MM.1S (cell line): ENCODE measurements around the gene MED27.

Experiments
- CTCF ChIP-seq: fragments of 300-600 bp; sonication (generic); IDR thresholded peaks from 2 replicates; pipeline ENCODE4 v1.5.1; 2016; ENCODE audit warnings: antibody characterized with exemption, low read length, mixed read lengths
- EZH2 ChIP-seq: fragments of 300-600 bp; sonication (generic); optimal IDR thresholded peaks from 2 replicates; pipeline ENCODE3; 2017; ENCODE audit warnings: low read depth, mild to moderate bottlenecking, antibody characterized with exemption, low read length, mixed read lengths
- EZH2phosphoT487 ChIP-seq: fragments of 300-600 bp; sonication (generic); IDR thresholded peaks from 2 replicates; pipeline ENCODE4 v1.6.1; 2018; ENCODE audit warnings: antibody characterized with exemption, low read length

- TF ChIP-seq CTCF = no peak
- TF ChIP-seq EZH2 = no peak
- no peak for TF ChIP-seq EZH2phosphoT487
Measured at GRCh38 chr9:131892162-131892707, 187.4 kb downstream of the MED27 start.
